ENCODE measurements around the gene ZNF277.

DNA sequence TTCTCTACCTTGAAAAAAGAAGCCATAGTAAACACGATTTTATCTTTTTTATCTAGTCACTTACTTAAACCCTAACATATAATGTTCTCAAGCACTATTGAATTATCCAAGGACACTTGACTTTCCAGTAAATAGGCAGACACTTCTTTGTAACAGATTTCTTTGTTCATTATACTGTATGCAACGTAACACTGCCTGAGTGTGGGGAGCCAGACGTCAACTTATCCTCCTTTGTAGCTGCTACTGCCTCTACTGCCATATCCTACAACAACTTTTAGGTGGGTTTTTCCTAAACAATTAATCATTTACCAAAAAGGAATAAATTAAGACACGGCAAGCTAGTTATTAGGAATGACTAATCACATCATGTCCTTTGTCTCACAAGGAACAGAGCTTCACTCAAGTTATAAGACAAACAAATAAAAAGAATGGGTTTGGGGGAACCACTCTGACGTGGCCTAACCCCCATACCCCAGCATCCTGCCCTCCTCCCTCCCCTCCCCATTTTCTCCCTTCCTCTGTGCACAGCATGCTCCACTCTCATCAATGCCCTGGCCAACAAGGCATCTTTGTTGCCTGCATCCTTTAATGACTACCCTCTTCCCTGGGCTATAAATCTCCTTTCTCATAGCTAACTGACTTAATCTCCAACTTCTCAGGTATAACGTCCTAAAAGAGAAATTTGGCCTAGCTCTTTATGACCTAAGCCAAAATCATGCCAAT lies 43.5 kb upstream of the ZNF277 start:
- no peak for TF ChIP-seq POLR2A (IDR thresholded peaks at IDR 0.05)
- TF ChIP-seq, protein P1, sequence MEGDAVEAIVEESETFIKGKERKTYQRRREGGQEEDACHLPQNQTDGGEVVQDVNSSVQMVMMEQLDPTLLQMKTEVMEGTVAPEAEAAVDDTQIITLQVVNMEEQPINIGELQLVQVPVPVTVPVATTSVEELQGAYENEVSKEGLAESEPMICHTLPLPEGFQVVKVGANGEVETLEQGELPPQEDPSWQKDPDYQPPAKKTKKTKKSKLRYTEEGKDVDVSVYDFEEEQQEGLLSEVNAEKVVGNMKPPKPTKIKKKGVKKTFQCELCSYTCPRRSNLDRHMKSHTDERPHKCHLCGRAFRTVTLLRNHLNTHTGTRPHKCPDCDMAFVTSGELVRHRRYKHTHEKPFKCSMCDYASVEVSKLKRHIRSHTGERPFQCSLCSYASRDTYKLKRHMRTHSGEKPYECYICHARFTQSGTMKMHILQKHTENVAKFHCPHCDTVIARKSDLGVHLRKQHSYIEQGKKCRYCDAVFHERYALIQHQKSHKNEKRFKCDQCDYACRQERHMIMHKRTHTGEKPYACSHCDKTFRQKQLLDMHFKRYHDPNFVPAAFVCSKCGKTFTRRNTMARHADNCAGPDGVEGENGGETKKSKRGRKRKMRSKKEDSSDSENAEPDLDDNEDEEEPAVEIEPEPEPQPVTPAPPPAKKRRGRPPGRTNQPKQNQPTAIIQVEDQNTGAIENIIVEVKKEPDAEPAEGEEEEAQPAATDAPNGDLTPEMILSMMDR (IDR thresholded peaks at IDR 0.05): no peak
